Raji (cell line): ENCODE measurements around the gene AURKA.

Experiments
- POLR2A ChIP-seq: IDR thresholded peaks from 2 replicates; pipeline ENCODE4 v1.6.1; 2011; ENCODE audit warnings: low read depth, low read length, control low read depth; ENCODE audit not compliant: insufficient read depth

The AURKA gene

GRCh38 chr20:56382696-56383095 is 9.3 kb downstream of the AURKA start:
- no peak for TF ChIP-seq POLR2A

- TF ChIP-seq POLR2A = no peak
Observed at GRCh38 chr20:56381501-56381900, 10.5 kb downstream of the AURKA start.

GRCh38 chr20:56380375-56380774 is 11.6 kb downstream of the AURKA start:
- TF ChIP-seq POLR2A = no peak

GRCh38 chr20:56378386-56378785 is 13.6 kb downstream of the AURKA start:
- TF ChIP-seq POLR2A = no peak

- no peak for TF ChIP-seq POLR2A
Observed at GRCh38 chr20:56376331-56376730, 15.7 kb downstream of the AURKA start.

GRCh38 chr20:56373942-56374341 is 18.1 kb downstream of the AURKA start:
- no peak for TF ChIP-seq POLR2A

GRCh38 chr20:56372850-56373249 is 19.2 kb downstream of the AURKA start:
- TF ChIP-seq POLR2A = no peak

GRCh38 chr20:56371977-56372376 is 20.0 kb downstream of the AURKA start:
- no peak for TF ChIP-seq POLR2A

GRCh38 chr20:56369179-56369578 is 22.8 kb downstream of the AURKA start:
- TF ChIP-seq POLR2A = no peak

- TF ChIP-seq POLR2A = no peak
Observed at GRCh38 chr20:56368351-56369134, 23.5 kb downstream of the AURKA start.

- TF ChIP-seq POLR2A = no peak
Observed at GRCh38 chr20:56363491-56363890, 28.5 kb downstream of the AURKA start.

GRCh38 chr20:56362833-56363413 is 29.1 kb downstream of the AURKA start:
- TF ChIP-seq POLR2A = no peak

- TF ChIP-seq POLR2A = no peak
Observed at GRCh38 chr20:56361900-56362299, 30.1 kb downstream of the AURKA start.

- TF ChIP-seq POLR2A = no peak
Observed at GRCh38 chr20:56360908-56361205, 31.2 kb downstream of the AURKA start.

- no peak for TF ChIP-seq POLR2A
Observed at GRCh38 chr20:56360133-56360907, 31.7 kb downstream of the AURKA start.
